ENCODE measurements around the gene ISCA2.

Gene ISCA2

GRCh38 chr14:74546416-74546815, 52.9 kb downstream of the ISCA2 start:
- ChIA-PET CTCF (interaction anchor here (0.5 kb wide), 1 partner anchor 435 kb away, joined by 3 read pairs; no protein-coding TSS in a partner anchor), POLR2A (no interaction called here)

More at GRCh38 chr14:74546416-74546815, 52.9 kb downstream of the ISCA2 start:
- H3K9me3 ChIP-seq (ENCODE audit: control insufficient read depth, insufficient read depth, low read depth, low read length), result no peaks in the 10 kb centered on the region
- H3K4me1 ChIP-seq (ENCODE audit: control insufficient read depth, insufficient read depth, low read length), result no peaks in the 10 kb centered on the region
- H3K27ac ChIP-seq (ENCODE audit: extremely low read depth, low read depth, low read length), result no peak overlapping the region
- H3K4me3 ChIP-seq (ENCODE audit: low read depth, low read length), result no peak overlapping the region
- no peaks in the 10 kb centered on the region for H3K36me3 ChIP-seq (ENCODE audit: control insufficient read depth in 2 of 2, insufficient read depth in 1 of 2, low read length in 2 of 2)
- TF ChIP-seq TRIM28 (IDR thresholded peaks at IDR 0.05; ENCODE audit: borderline replicate concordance, low read length), result no peak
- TF ChIP-seq ZNF658 (tag by site-specific recombination; IDR thresholded peaks at IDR 0.05), result no peak
- no peak for TF ChIP-seq PRDM10 (tag by site-specific recombination; IDR thresholded peaks at IDR 0.05)
- no peak for TF ChIP-seq ZNF350 (tag by site-specific recombination; IDR thresholded peaks at IDR 0.05)
- TF ChIP-seq ZNF548 (tag by site-specific recombination; IDR thresholded peaks at IDR 0.05), result no peak
- TF ChIP-seq ZNF791 (tag by site-specific recombination; IDR thresholded peaks at IDR 0.05), result no peak
- no peak for TF ChIP-seq AEBP2 (tag by site-specific recombination; IDR thresholded peaks at IDR 0.05; ENCODE audit: borderline replicate concordance)
- TF ChIP-seq ZNF26 (tag by site-specific recombination; IDR thresholded peaks at IDR 0.05), result no peak
- TF ChIP-seq ZNF112 (tag by site-specific recombination; IDR thresholded peaks at IDR 0.05), result no peak
- no peak for TF ChIP-seq OSR2 (tag by site-specific recombination; IDR thresholded peaks at IDR 0.05)
- no peak for TF ChIP-seq ZSCAN4 (tag by site-specific recombination; IDR thresholded peaks at IDR 0.05)
- no peak for TF ChIP-seq ZNF555 (tag by site-specific recombination; conservative IDR thresholded peaks at IDR 0.05)
- no peak for TF ChIP-seq KLF17 (tag by site-specific recombination; IDR thresholded peaks at IDR 0.05)
- TF ChIP-seq ZNF280D (tag by site-specific recombination; IDR thresholded peaks at IDR 0.05), result no peak
- no peak for TF ChIP-seq SP3 (tag by site-specific recombination; IDR thresholded peaks at IDR 0.05)
